NCI-H2196 (cell line): Measurements from ENCODE around the gene NUDT14.
A peak's percentile ranks its signal among the peaks of the same experiment; 100 is the strongest.

Experiments used
- DNase-seq: peaks from one replicate; lab custom pipeline; 2025; ENCODE audit not compliant: unreplicated experiment; lab: John Stamatoyannopoulos, UW

Gene NUDT14

GRCh38 chr14:105161309-105161708 lies 19.8 kb downstream of the NUDT14 start:
- DNase-seq: peak; percentile 57

- no peak for DNase-seq
These were observed 20.3 kb downstream of the NUDT14 start for GRCh38 chr14:105160776-105161175.

GRCh38 chr14:105159344-105159743 lies 21.8 kb downstream of the NUDT14 start:
- DNase-seq: no peak

- DNase-seq: no peak
These were observed 22.3 kb downstream of the NUDT14 start for GRCh38 chr14:105158794-105159193.

- DNase-seq: no peak
These were observed 23.2 kb downstream of the NUDT14 start for GRCh38 chr14:105157872-105158271.

- no peak for DNase-seq
These were observed 24.4 kb downstream of the NUDT14 start for GRCh38 chr14:105156414-105157375.

GRCh38 chr14:105155681-105156413 lies 25.3 kb downstream of the NUDT14 start:
- no peak for DNase-seq

GRCh38 chr14:105155071-105155651 lies 26.0 kb downstream of the NUDT14 start:
- DNase-seq: no peak

- DNase-seq: no peak
These were observed 26.6 kb downstream of the NUDT14 start for GRCh38 chr14:105154476-105154871.

- no peak for DNase-seq
These were observed 27.2 kb downstream of the NUDT14 start for GRCh38 chr14:105153739-105154475.

GRCh38 chr14:105153331-105153731 lies 27.8 kb downstream of the NUDT14 start:
- DNase-seq: no peak

- DNase-seq: no peak
These were observed 28.3 kb downstream of the NUDT14 start for GRCh38 chr14:105152794-105153241.

GRCh38 chr14:105151838-105152793 lies 29.0 kb downstream of the NUDT14 start:
- no peak for DNase-seq

GRCh38 chr14:105151084-105151837 lies 29.9 kb downstream of the NUDT14 start:
- DNase-seq: no peak

GRCh38 chr14:105150368-105151083 lies 30.6 kb downstream of the NUDT14 start:
- DNase-seq: no peak

GRCh38 chr14:105150026-105150367 lies 31.1 kb downstream of the NUDT14 start:
- no peak for DNase-seq

GRCh38 chr14:105149146-105149781 lies 31.8 kb downstream of the NUDT14 start:
- DNase-seq: no peak

- DNase-seq: no peak
These were observed 32.4 kb downstream of the NUDT14 start for GRCh38 chr14:105148604-105149145.
